ENCODE measurements around the gene MICAL3. TPM values are rescaled to one million over a fixed set of nuclear protein-coding genes. Genes with fewer than 3 reads are reported as not detected.

MICAL3 gene
- polyA plus RNA-seq, 1 donor from 2014 or later = 28.1 TPM

DNA sequence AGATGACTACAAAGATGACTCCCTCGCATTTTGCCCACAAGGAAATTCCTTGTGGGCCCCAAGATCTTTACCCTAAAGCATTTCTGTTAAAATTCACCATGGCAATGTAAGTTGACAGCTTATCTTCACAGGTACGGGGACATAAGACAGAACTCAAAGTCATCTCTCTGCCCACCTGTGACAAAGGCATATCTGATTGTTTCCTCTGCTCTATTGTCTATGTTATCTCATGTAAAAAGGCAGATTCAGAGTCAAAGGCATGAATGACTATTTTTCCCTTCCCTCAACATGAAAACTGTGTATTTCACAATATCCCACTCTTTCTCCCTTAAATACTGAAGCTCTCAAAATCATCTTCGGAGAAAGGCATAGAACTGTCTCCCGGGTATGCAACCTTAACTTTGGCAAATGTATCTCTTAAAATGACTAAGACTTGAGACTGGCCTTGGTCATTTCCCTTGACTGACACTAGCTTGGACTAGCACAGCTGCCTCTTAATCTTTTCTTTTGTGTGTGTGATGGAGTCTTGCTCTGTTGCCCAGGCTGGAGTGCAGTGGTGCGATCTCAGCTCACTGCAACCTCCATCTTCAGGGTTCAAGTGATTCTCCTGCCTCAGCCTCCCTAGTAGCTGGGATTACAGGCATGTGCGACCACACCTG is 103.2 kb downstream of the MICAL3 start:
- H4K20me1 ChIP-seq (ENCODE audit: insufficient read depth) = peaks cover 3% of the 10 kb centered on the region

GRCh38 chr22:17920145-17920605 is 104.2 kb downstream of the MICAL3 start:
- Histone ChIP-seq H3K79me2 (replicated peaks; ENCODE audit: insufficient read depth, low read length) (peaks cover 7% of the 10 kb centered on the region), H3K4me3 (ENCODE audit: low read length) (no peak overlapping the region), H4K20me1 (ENCODE audit: insufficient read depth) (peaks cover 3% of the 10 kb centered on the region), H2AFZ (ENCODE audit: low read depth, low read length) (no peak overlapping the region), H3K27me3 (ENCODE audit: insufficient read depth, low read depth, low read length) (no peaks in the 10 kb centered on the region), H3K27ac (ENCODE audit: low read length) (no peak overlapping the region), H3F3A (ENCODE audit: insufficient read depth, low read length, poor library complexity, severe bottlenecking) (no peaks in the 10 kb centered on the region), H3K9me3 (ENCODE audit: low read length) (no peaks in the 10 kb centered on the region), H3K9ac (ENCODE audit: low read length) (no peak overlapping the region), H3K36me3 (ENCODE audit: insufficient read depth, low read length) (no peaks in the 10 kb centered on the region), H3K9me2 (ENCODE audit: insufficient read depth, low read length) (no peaks in the 10 kb centered on the region), H3K4me2 (ENCODE audit: low read length) (no peak overlapping the region)
- TF ChIP-seq, protein P1, sequence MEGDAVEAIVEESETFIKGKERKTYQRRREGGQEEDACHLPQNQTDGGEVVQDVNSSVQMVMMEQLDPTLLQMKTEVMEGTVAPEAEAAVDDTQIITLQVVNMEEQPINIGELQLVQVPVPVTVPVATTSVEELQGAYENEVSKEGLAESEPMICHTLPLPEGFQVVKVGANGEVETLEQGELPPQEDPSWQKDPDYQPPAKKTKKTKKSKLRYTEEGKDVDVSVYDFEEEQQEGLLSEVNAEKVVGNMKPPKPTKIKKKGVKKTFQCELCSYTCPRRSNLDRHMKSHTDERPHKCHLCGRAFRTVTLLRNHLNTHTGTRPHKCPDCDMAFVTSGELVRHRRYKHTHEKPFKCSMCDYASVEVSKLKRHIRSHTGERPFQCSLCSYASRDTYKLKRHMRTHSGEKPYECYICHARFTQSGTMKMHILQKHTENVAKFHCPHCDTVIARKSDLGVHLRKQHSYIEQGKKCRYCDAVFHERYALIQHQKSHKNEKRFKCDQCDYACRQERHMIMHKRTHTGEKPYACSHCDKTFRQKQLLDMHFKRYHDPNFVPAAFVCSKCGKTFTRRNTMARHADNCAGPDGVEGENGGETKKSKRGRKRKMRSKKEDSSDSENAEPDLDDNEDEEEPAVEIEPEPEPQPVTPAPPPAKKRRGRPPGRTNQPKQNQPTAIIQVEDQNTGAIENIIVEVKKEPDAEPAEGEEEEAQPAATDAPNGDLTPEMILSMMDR (IDR thresholded peaks at IDR 0.05; ENCODE audit: poor library complexity, severe bottlenecking) = no peak
- TF ChIP-seq EZH2 (IDR thresholded peaks at IDR 0.05; ENCODE audit: borderline replicate concordance, insufficient read depth, low read length, poor library complexity, severe bottlenecking) = no peak
- TF ChIP-seq RAD21 (conservative IDR thresholded peaks at IDR 0.05) = no peak
- TF ChIP-seq TAF1 (IDR thresholded peaks at IDR 0.05; ENCODE audit: low read depth) = no peak
- TF ChIP-seq EP300 (conservative IDR thresholded peaks at IDR 0.05; ENCODE audit: poor library complexity, severe bottlenecking) = no peak
- TF ChIP-seq POLR2AphosphoS5 (IDR thresholded peaks at IDR 0.05) = no peak
- TF ChIP-seq, protein P2, sequence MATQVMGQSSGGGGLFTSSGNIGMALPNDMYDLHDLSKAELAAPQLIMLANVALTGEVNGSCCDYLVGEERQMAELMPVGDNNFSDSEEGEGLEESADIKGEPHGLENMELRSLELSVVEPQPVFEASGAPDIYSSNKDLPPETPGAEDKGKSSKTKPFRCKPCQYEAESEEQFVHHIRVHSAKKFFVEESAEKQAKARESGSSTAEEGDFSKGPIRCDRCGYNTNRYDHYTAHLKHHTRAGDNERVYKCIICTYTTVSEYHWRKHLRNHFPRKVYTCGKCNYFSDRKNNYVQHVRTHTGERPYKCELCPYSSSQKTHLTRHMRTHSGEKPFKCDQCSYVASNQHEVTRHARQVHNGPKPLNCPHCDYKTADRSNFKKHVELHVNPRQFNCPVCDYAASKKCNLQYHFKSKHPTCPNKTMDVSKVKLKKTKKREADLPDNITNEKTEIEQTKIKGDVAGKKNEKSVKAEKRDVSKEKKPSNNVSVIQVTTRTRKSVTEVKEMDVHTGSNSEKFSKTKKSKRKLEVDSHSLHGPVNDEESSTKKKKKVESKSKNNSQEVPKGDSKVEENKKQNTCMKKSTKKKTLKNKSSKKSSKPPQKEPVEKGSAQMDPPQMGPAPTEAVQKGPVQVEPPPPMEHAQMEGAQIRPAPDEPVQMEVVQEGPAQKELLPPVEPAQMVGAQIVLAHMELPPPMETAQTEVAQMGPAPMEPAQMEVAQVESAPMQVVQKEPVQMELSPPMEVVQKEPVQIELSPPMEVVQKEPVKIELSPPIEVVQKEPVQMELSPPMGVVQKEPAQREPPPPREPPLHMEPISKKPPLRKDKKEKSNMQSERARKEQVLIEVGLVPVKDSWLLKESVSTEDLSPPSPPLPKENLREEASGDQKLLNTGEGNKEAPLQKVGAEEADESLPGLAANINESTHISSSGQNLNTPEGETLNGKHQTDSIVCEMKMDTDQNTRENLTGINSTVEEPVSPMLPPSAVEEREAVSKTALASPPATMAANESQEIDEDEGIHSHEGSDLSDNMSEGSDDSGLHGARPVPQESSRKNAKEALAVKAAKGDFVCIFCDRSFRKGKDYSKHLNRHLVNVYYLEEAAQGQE (IDR thresholded peaks at IDR 0.05; ENCODE audit: borderline replicate concordance) = no peak
- no peak for TF ChIP-seq MXI1 (conservative IDR thresholded peaks at IDR 0.05; ENCODE audit: poor library complexity, severe bottlenecking)
- no peak for TF ChIP-seq SMC3 (conservative IDR thresholded peaks at IDR 0.05; ENCODE audit: poor library complexity)

More for the DNA sequence above, 103.2 kb downstream of the MICAL3 start:
- Histone ChIP-seq H3K9me3 (ENCODE audit: low read length) (no peaks in the 10 kb centered on the region), H3K9me2 (ENCODE audit: insufficient read depth, low read length) (no peaks in the 10 kb centered on the region), H3K4me3 (ENCODE audit: low read length) (no peak overlapping the region), H3F3A (ENCODE audit: insufficient read depth, low read length, poor library complexity, severe bottlenecking) (no peaks in the 10 kb centered on the region), H2AFZ (ENCODE audit: low read depth, low read length) (no peak overlapping the region), H3K36me3 (ENCODE audit: insufficient read depth, low read length) (no peaks in the 10 kb centered on the region), H3K27me3 (ENCODE audit: insufficient read depth, low read depth, low read length) (no peaks in the 10 kb centered on the region), H3K4me2 (ENCODE audit: low read length) (no peak overlapping the region), H3K9ac (ENCODE audit: low read length) (no peak overlapping the region), H3K27ac (ENCODE audit: low read length) (no peak overlapping the region), H3K79me2 (replicated peaks; ENCODE audit: insufficient read depth, low read length) (peaks cover 7% of the 10 kb centered on the region)
- TF ChIP-seq EZH2 (IDR thresholded peaks at IDR 0.05; ENCODE audit: borderline replicate concordance, insufficient read depth, low read length, poor library complexity, severe bottlenecking) = no peak
- TF ChIP-seq, protein P2 (IDR thresholded peaks at IDR 0.05; ENCODE audit: borderline replicate concordance) = no peak
- TF ChIP-seq, protein P1 (IDR thresholded peaks at IDR 0.05; ENCODE audit: poor library complexity, severe bottlenecking) = no peak
- TF ChIP-seq SMC3 (conservative IDR thresholded peaks at IDR 0.05; ENCODE audit: poor library complexity) = no peak
- TF ChIP-seq EP300 (conservative IDR thresholded peaks at IDR 0.05; ENCODE audit: poor library complexity, severe bottlenecking) = no peak
- TF ChIP-seq RAD21 (conservative IDR thresholded peaks at IDR 0.05) = no peak
- TF ChIP-seq POLR2AphosphoS5 (IDR thresholded peaks at IDR 0.05) = no peak
- TF ChIP-seq TAF1 (IDR thresholded peaks at IDR 0.05; ENCODE audit: low read depth) = no peak
- no peak for TF ChIP-seq MXI1 (conservative IDR thresholded peaks at IDR 0.05; ENCODE audit: poor library complexity, severe bottlenecking)

Data from neural cell (in vitro differentiated cells).